ENCODE data around the gene PIP4K2C. TPM values are rescaled to one million over a fixed set of nuclear protein-coding genes. Genes with fewer than 3 reads are reported as not detected.
"Not testable (repeated sequence)": the region's sequence is repeated elsewhere in the genome, so short reads cannot be mapped to it uniquely, and the experiment has no call there.

Gene PIP4K2C
- total RNA-seq, 1 donor from 2014 or later, result 46.6 TPM

DNA sequence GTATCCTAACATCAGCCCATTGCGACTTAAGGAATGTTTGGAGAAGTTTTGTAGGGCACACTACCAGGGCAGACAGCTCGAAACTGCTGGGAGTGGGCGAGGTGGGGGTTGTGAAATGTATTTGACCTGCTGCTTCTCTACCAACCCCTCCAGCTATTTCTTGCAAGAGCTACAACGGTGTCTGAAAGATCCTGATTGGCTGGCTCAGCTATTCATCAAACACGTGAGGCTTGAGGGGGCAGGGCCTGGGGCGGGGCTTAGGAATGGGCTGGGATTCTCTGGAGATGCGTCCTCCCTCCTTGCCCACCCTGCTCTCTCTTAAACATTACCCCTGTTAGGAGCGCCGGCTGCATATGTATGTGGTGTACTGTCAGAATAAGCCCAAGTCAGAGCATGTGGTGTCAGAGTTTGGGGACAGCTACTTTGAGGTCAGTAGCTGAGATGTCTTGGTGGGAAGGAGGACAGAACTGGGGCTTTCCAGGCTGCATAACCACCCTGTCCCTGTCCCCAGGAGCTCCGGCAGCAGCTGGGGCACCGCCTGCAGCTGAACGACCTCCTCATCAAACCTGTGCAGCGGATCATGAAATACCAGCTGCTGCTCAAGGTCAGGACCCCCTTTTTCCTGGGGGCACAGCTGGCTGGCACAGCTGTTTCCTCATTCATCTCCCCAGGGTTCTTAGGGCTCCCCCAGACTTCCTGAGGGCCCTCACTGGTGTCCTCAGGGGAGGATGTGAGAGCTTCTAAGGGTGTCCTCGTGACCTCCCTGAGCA lies 23.4 kb downstream of the PIP4K2C start:
- DNase-seq (ENCODE audit: low read depth), result no peak
- TF ChIP-seq, protein P1, sequence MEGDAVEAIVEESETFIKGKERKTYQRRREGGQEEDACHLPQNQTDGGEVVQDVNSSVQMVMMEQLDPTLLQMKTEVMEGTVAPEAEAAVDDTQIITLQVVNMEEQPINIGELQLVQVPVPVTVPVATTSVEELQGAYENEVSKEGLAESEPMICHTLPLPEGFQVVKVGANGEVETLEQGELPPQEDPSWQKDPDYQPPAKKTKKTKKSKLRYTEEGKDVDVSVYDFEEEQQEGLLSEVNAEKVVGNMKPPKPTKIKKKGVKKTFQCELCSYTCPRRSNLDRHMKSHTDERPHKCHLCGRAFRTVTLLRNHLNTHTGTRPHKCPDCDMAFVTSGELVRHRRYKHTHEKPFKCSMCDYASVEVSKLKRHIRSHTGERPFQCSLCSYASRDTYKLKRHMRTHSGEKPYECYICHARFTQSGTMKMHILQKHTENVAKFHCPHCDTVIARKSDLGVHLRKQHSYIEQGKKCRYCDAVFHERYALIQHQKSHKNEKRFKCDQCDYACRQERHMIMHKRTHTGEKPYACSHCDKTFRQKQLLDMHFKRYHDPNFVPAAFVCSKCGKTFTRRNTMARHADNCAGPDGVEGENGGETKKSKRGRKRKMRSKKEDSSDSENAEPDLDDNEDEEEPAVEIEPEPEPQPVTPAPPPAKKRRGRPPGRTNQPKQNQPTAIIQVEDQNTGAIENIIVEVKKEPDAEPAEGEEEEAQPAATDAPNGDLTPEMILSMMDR (conservative IDR thresholded peaks at IDR 0.05; ENCODE audit: low read depth, low read length), result no peak
- H3K4me3 ChIP-seq (ENCODE audit: low read depth, low read length), result no peak overlapping the region

DNA sequence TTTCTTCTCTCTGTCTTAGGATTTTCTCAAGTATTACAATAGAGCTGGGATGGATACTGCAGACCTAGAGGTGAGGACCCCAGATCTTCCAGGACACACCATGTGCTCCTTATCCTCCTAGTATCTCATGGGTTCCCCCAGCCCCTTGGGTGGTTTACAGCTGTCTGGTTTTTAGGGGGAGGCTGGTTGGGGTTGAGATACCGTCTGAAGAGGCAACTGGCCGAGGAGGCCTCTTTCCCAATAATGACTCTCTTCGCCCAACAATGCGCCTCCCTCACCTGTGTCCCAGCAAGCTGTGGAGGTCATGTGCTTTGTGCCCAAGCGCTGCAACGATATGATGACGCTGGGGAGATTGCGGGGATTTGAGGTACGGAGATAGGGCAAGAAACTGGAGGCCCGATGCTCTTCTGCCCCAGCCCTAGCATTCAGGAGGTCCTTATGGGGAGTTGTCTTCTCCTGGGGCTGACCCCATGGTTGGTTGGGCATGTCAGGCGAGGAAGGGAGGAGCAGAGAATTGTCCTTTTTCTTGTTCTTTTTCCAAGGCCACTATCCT lies 24.0 kb downstream of the PIP4K2C start:
- TF ChIP-seq, protein P1 (conservative IDR thresholded peaks at IDR 0.05; ENCODE audit: low read depth, low read length), result no peak
- no peak for DNase-seq (ENCODE audit: low read depth)
- no peak overlapping the region for H3K4me3 ChIP-seq (ENCODE audit: low read depth, low read length)

DNA sequence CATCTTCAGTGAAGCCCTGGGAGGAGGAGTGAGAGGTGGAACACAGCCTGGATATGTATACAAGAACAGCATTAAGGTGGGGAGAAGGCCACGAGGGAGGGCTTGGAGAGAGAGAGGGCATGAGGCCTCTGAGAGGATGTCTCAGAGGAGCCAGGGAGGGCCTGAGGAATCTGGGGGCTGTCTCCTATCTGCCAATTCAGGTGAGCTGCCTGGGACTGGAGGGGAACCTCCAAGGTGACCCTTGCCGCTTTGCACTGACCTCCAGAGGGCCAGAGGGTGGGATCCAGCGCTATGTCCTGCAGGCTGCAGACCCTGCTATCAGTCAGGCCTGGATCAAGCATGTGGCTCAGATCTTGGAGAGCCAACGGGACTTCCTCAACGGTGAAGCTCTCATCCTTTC lies 24.6 kb downstream of the PIP4K2C start:
- DNase-seq (ENCODE audit: low read depth), result no peak
- no peak overlapping the region for H3K4me3 ChIP-seq (ENCODE audit: low read depth, low read length)
- TF ChIP-seq, protein P1 (conservative IDR thresholded peaks at IDR 0.05; ENCODE audit: low read depth, low read length), result no peak

DNA sequence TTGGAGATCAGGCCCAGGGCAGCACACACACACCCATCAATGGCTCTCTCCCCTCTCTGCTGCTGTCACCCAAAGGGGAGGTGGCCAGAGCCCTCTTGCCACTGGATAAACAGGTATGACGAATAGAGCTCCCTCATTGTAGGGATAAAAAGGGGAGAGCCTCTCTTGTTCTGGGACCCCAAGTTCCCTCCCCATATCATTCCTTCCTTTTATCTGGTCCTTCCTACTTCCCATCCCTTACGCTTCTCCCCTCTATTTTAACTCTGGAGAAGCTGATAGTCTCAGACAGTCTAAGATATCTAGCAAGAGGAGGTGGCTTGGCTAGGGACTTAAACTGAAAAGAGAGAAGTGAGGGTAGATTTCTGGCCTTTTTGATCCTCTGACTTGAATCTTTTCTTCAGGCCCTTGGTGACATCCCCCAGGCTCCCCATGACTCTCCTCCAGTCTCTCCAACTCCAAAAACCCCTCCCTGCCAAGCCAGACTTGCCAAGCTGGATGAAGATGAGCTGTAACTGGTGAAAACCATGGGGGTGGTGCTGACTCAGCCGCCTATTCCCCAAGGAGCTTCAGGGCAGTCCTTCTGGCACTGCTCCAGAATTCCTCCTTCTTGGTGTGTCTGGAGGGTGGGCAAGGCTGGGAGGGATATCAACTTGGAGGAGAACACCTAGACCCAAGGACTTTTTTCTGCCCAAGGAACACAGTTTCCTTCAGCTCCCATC lies 25.6 kb downstream of the PIP4K2C start:
- TF ChIP-seq, protein P1 (conservative IDR thresholded peaks at IDR 0.05; ENCODE audit: low read depth, low read length), result no peak
- no peak overlapping the region for H3K4me3 ChIP-seq (ENCODE audit: low read depth, low read length)
- no peak for DNase-seq (ENCODE audit: low read depth)

DNA sequence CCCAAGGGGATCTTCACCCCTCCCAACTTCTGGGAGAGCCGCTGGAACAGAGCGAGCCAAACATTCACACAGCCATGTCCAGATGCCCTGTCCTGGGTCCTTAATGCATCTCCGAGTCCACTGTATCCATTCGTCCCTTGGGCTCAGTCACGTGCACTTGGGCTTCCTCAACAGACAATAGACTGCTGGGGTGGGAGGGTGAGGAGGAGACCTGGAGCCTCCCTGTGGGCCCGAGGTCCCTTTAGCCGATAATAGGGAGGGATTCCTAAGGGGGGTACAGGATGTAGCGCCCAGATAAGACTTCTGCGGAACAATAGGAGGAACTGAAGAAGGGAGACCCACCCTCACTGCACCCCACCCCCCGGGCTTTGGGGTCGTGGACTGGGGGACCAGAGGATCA lies 26.9 kb downstream of the PIP4K2C start:
- TF ChIP-seq, protein P1 (conservative IDR thresholded peaks at IDR 0.05; ENCODE audit: low read depth, low read length), result no peak
- DNase-seq (ENCODE audit: low read depth), result no peak
- no peak overlapping the region for H3K4me3 ChIP-seq (ENCODE audit: low read depth, low read length)

DNA sequence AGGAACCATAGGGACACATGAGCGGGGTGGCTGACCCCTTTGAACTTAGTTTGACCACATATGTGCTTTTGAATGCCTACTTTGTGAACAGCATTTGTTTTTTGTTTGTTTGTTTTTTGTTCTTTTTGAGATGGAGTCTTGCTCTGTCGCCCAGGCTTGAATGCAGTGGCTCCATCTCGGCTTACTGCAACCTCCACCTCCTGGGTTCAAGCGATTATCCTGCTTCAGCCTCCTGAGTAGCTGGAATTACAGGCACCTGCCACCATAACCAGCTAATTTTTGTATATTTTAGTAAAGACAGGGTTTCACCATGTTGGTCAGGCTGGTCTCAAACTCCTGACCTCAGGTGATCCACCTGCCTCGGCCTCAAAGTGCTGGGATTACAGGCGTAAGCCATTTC lies 27.4 kb downstream of the PIP4K2C start:
- not testable (repeated sequence) for DNase-seq (ENCODE audit: low read depth); H3K4me3 ChIP-seq (ENCODE audit: low read depth, low read length)

DNA sequence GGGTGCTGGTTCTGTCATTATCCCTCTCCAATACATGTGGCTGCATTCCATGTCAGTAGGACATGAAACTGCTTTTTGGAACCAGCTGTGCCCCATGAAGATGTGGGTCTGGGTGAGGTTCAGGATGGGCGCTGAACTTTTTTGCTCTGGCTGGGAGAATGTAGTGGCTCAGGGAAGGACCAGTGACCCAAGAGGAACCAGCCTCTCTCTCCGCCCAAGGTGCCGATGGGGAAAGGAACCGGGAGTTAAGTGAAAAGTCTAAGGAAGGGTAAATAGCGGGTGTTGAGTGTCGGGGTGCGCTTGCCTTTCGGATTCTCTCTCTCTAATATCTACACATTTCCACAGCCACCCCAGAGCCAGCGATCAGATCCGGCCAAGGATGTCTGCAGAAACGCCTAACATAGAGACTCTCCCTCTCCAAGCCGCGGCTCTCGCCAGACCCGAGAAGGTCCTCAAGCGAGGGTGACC lies 28.0 kb downstream of the PIP4K2C start:
- no peak overlapping the region for H3K4me3 ChIP-seq (ENCODE audit: low read depth, low read length)

More for the DNA sequence above, 28.0 kb downstream of the PIP4K2C start:
- no peak for DNase-seq (ENCODE audit: low read depth)
- TF ChIP-seq, protein P1 (conservative IDR thresholded peaks at IDR 0.05; ENCODE audit: low read depth, low read length), result no peak

Data from epithelial cell of proximal tubule (primary cell).